Suprapubic skin (tissue), 4 donors: ENCODE measurements around the gene DOCK11. TPM values are rescaled to one million over a fixed set of nuclear protein-coding genes. Genes with fewer than 3 reads are reported as not detected.
"Not testable (repeated sequence)": the region's sequence is repeated elsewhere in the genome, so short reads cannot be mapped to it uniquely, and the experiment has no call there.

ENCODE experiments used
- DNase-seq, 2 donors: peaks; one replicate each; pipeline ENCODE4 v3.0.0-alpha.2; 2019; ENCODE audit warnings: low spot score in 2 of 2
- H3K27ac ChIP-seq: fragments of 200-600 bp; sonication (generic); one replicate; pipeline ENCODE4 v1.5.1; 2019
- H3K27me3 ChIP-seq: fragments of 200-600 bp; sonication (generic); one replicate; pipeline ENCODE4 v1.5.1; 2019
- H3K36me3 ChIP-seq: fragments of 200-600 bp; sonication (generic); one replicate; pipeline ENCODE4 v1.5.1; 2019
- H3K4me1 ChIP-seq: fragments of 200-600 bp; sonication (generic); one replicate; pipeline ENCODE4 v1.5.1; 2019
- H3K4me3 ChIP-seq: fragments of 200-600 bp; sonication (generic); one replicate; pipeline ENCODE4 v1.5.1; 2019; ENCODE audit warnings: mild to moderate bottlenecking
- H3K9me3 ChIP-seq: fragments of 200-600 bp; sonication (generic); one replicate; pipeline ENCODE4 v1.5.1; 2019
- EP300 ChIP-seq: sonication (generic); formaldehyde crosslinking; IDR thresholded peaks from one replicate; pipeline ENCODE4 v1.6.1; 2017; ENCODE audit warnings: antibody characterized with exemption
- POLR2A ChIP-seq, 2 donors: fragments of 450-650 bp; IDR thresholded peaks; one replicate each; pipeline ENCODE4 v1.6.1; 2017; ENCODE audit warnings: antibody characterized with exemption in 2 of 2, mild to moderate bottlenecking in 2 of 2, moderate library complexity in 2 of 2
- POLR2AphosphoS5 ChIP-seq, 3 donors: sonication (generic); formaldehyde crosslinking; IDR thresholded peaks; one replicate each; pipeline ENCODE4 v1.6.1; 2017; ENCODE audit warnings: antibody characterized with exemption in 3 of 3
- WGBS: methylation state at CpG from one replicate; pipeline ENCODE4 v1.1.5; 2018; 5-methylcytosine and 5-hydroxymethylcytosine counted together
- total RNA-seq, 4 donors: library from RNA; depleted of rRNA; stranded (reverse); fragments of >200 nt; gene quantifications; one replicate each; pipeline ENCODE4 v1.1.0, GENCODE V29; 2016
- TF ChIP-seq, protein P1 (sequence below), 2 donors: fragments of 200-600 bp in 1 of 2; fragments of 450-650 bp in 1 of 2; sonication (generic) in 1 of 2; IDR thresholded peaks; one replicate each; pipeline ENCODE4 v1.5.1; 2016 to 2019; ENCODE audit warnings: antibody characterized with exemption in 2 of 2, mild to moderate bottlenecking in 1 of 2, moderate library complexity in 1 of 2

Gene DOCK11
- total RNA-seq, 4 donors from 2014 or later: 3.9 to 9.4 (median 5.7) TPM

DNA sequence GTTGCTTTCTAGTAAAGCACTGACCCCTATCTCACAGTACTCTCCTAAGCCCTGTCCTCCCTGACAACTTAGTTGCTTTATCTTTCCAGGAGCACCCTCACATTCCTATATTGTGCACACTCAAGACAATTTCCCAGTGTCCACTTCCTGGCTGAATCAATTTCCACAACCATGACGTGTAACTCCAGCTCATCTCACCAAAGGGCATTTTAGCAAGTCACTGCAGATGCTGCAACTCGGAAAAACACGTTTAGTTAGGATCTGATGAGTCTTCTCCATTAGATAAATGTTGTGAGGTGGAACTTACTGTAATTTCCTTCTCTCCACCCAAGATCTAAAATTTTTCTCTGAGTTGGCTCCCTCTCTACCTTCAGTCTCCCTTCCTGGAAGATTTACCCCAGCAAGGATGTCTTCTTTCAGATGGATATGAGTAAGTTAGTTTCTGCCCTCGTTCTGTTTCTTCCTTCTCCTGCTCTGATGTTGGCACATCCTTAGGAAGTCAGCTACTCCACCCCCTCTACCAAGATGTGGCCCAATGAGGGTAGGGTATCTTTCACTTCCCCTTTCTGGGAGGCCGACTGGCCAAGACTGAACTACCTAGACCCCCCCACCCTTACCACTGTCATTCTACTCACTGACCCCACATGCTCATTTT, 203.0 kb downstream of the DOCK11 start:
- 44% methylated on average over 5 of the region's 5 CpGs for WGBS
- no peaks in the 10 kb centered on the region for H3K36me3 ChIP-seq
- H3K4me1 ChIP-seq: no peaks in the 10 kb centered on the region
- TF ChIP-seq POLR2AphosphoS5 (IDR thresholded peaks at IDR 0.05): no peak
- no peak for TF ChIP-seq POLR2A (IDR thresholded peaks at IDR 0.05)
- TF ChIP-seq EP300: no peak
- TF ChIP-seq, protein P1, sequence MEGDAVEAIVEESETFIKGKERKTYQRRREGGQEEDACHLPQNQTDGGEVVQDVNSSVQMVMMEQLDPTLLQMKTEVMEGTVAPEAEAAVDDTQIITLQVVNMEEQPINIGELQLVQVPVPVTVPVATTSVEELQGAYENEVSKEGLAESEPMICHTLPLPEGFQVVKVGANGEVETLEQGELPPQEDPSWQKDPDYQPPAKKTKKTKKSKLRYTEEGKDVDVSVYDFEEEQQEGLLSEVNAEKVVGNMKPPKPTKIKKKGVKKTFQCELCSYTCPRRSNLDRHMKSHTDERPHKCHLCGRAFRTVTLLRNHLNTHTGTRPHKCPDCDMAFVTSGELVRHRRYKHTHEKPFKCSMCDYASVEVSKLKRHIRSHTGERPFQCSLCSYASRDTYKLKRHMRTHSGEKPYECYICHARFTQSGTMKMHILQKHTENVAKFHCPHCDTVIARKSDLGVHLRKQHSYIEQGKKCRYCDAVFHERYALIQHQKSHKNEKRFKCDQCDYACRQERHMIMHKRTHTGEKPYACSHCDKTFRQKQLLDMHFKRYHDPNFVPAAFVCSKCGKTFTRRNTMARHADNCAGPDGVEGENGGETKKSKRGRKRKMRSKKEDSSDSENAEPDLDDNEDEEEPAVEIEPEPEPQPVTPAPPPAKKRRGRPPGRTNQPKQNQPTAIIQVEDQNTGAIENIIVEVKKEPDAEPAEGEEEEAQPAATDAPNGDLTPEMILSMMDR (IDR thresholded peaks at IDR 0.05): no peak
- H3K27ac ChIP-seq: no peak overlapping the region
- H3K9me3 ChIP-seq: no peaks in the 10 kb centered on the region
- no peak for DNase-seq
- H3K27me3 ChIP-seq: no peaks in the 10 kb centered on the region
- H3K4me3 ChIP-seq: no peak overlapping the region

DNA sequence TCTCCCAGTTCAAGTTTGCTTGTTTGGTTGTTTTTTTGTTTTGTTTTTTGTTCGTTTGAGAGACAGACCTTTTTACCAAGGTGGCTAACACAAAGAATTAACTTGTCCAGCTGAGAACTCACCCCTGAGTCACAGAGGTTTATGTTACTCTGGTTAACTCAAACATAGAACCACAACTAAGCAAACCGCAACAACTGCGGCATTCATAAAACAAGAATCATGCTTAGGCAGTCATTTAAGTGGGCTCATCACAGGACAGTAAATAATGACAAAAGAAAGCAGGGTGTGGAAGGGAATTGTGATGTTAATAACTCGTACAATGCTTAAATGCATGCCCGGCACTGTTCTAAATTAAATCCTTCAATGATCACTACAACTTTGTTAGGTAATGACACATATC, 207.1 kb downstream of the DOCK11 start:
- Histone ChIP-seq H3K9me3 (no peaks in the 10 kb centered on the region), H3K27ac (no peak overlapping the region), H3K36me3 (no peaks in the 10 kb centered on the region), H3K4me1 (no peaks in the 10 kb centered on the region), H3K4me3 (no peak overlapping the region), H3K27me3 (no peaks in the 10 kb centered on the region)
- WGBS: 77% methylated on average over 5 of the region's 5 CpGs
- no peak for TF ChIP-seq EP300
- TF ChIP-seq POLR2A (IDR thresholded peaks at IDR 0.05): no peak
- TF ChIP-seq, protein P1 (IDR thresholded peaks at IDR 0.05): no peak
- no peak for TF ChIP-seq POLR2AphosphoS5 (IDR thresholded peaks at IDR 0.05)
- DNase-seq: no peak

DNA sequence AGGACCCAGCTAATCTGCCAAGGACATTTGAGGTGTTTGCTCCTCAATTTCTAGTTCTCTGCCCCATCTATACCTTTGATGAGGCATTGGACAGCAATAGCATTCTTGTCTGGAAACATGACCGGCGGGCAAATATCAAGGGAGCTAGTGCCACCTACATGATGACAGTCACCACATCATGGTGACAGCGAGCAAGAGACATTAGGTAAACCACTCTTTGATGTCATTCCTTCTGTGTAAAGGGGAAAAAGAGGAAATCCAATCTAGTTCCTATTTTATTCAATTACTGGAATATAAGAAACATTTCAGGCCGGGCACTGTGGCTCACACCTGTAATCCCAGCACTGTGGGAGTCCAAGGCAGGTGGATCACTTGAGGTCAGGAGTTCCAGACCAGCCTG, 211.1 kb downstream of the DOCK11 start:
- Histone ChIP-seq H3K36me3 (no peaks in the 10 kb centered on the region), H3K4me3 (no peak overlapping the region), H3K27me3 (no peaks in the 10 kb centered on the region), H3K9me3 (no peaks in the 10 kb centered on the region), H3K4me1 (no peaks in the 10 kb centered on the region), H3K27ac (no peak overlapping the region)
- TF ChIP-seq, protein P1 (IDR thresholded peaks at IDR 0.05): no peak
- TF ChIP-seq POLR2A (IDR thresholded peaks at IDR 0.05) (no peak), EP300 (no peak), POLR2AphosphoS5 (IDR thresholded peaks at IDR 0.05) (no peak)
- DNase-seq: no peak
- 91% methylated on average over 4 of the region's 4 CpGs for WGBS

DNA sequence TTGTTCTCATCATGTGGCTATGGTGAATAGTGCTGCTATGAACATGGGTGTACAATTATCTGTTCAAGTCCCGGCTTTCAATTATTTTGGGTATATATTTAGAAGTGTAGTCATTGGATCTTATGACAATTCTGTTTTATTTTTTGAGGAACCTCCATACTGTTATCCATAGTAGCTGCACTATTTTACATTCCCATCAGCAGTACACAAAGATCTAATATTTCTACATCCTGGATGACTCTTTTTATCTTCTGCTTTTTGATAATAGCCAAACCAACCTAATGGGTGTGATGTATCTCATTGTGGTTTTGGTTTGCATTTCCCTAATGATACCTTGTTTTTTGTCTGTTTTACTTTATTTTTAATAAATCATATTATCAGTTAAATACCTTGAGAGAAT, 218.9 kb downstream of the DOCK11 start:
- no peak for TF ChIP-seq POLR2A (IDR thresholded peaks at IDR 0.05)
- no peak for TF ChIP-seq POLR2AphosphoS5 (IDR thresholded peaks at IDR 0.05)
- no peak for TF ChIP-seq EP300
- TF ChIP-seq, protein P1 (IDR thresholded peaks at IDR 0.05): no peak
- Histone ChIP-seq H3K27me3 (no peaks in the 10 kb centered on the region), H3K36me3 (no peaks in the 10 kb centered on the region), H3K9me3 (no peaks in the 10 kb centered on the region), H3K27ac (no peak overlapping the region), H3K4me3 (no peak overlapping the region), H3K4me1 (no peaks in the 10 kb centered on the region)
- WGBS: 96% methylated on average over 1 of the region's 1 CpG
- DNase-seq: no peak

DNA sequence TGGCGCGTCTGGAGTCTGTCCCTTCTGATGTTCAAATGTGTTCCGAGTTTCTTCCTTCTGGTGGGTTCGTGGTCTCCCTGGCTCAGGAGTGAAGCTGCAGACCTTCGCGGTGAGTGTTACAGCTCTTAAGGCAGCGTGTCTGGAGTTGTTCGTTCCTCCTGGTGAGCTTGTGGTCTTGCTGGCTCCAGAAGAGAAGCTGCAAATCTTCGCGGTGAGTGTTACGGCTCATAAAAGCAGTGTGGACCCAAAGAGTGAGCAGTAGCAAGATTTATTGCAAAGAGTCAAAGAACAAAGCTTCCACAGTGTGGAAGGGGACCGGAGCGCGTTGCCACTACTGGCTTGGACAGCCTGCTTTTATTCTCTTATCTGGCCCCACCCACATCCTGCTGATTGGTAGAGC, 220.3 kb downstream of the DOCK11 start:
- H3K9me3 ChIP-seq, H3K36me3 ChIP-seq, H3K27ac ChIP-seq, H3K27me3 ChIP-seq, H3K4me1 ChIP-seq, DNase-seq, H3K4me3 ChIP-seq: not testable (repeated sequence)
- 88% methylated on average over 14 of the region's 14 CpGs for WGBS

DNA sequence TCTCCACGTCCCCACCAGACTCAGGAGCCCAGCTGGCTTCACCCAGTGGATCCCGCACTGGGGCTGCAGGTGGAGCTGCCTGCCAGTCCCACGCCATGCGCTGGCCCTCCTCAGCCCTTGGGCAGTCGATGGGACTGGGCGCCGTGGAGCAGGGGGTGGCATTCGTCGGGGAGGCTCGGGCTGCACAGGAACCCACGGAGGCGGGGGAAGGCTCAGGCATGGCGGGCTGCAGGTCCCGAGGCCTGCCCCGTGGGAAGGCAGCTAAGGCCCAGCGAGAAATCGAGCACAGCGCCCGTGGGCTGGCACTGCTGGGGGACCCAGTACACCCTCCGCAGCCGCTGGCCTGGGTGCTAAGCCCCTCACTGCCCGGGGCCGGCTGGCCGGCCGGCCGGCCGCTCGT, 221.2 kb downstream of the DOCK11 start:
- H3K4me1 ChIP-seq, DNase-seq, H3K4me3 ChIP-seq, H3K27me3 ChIP-seq, H3K9me3 ChIP-seq, H3K36me3 ChIP-seq, H3K27ac ChIP-seq: not testable (repeated sequence)
- WGBS: 91% methylated on average over 18 of the region's 28 CpGs
